Activated gamma-delta T cell treated with anti-CD3 and anti-CD28 coated beads, Interleukin-2, amount 50 U/mL, for 16 hours (primary cell): ENCODE data around the gene UTP11.

Source experiments
- DNase-seq: peaks from one replicate; pipeline ENCODE4 v3.0.0-alpha.2; 2020; ENCODE audit warnings: low read depth

Gene UTP11

DNA sequence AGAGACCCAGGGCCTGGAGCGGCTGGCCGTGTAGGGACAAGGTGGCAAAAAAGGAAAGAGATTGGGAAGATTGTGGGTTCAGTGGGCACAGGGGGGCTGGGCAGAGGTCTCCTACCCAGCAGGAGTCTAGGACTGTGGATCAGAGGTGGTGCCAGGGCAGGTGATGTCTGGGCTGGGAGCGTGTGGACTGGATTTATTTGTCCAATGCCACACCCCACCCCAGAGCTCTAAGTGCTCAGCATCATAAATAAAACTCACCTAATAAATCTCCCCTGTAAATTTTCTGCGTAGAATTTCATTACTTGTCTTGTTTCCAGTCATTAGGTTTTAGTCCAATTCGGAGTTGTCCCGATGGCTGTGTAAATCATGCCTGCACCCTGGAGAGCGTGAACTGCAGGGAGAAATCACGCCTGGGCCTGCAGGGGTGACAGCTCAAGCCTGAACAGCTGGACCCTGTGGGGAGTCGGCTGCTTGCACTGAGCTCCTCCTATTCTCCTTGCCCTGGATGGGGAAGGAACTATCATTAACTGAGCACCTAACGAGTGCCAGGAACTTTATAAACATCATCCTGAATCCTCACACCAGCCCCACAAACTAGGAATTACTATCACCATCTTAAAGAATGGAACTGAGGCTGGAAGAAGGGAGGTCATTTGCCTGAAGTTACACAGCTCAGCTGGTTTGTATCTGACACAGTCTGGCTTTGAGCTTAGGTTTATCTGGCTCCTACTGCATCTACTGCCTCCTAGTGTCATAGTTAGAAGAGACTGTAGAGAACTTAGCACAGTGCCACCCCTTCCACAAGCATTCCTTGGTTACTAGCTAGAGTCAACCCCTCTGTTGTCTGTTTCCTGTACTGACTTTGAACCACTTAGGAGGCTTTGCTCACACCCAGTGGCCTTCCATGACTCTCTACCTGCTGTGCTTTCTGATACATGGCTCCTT lies 59.0 kb downstream of the UTP11 start:
- no peak for DNase-seq

DNA sequence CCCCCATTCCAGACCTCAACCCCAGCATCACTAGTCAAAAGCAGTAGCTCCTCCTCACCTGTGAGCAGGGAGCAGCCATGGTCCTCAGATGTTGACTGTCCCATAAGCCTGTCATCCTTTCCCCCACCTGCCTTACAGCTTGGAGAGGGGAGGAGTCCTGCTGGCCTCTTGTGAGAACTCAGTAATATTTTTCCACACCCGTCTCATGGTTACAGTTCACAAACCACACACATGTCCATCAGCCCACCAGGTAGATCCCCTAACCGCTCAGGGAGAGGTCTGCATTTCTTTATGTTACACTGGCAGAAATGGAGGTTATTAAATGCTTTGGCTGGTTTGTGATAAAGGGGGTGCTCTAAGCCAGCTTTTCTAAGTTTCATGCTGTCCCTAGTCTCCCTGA lies 60.3 kb downstream of the UTP11 start:
- DNase-seq: no peak

DNA sequence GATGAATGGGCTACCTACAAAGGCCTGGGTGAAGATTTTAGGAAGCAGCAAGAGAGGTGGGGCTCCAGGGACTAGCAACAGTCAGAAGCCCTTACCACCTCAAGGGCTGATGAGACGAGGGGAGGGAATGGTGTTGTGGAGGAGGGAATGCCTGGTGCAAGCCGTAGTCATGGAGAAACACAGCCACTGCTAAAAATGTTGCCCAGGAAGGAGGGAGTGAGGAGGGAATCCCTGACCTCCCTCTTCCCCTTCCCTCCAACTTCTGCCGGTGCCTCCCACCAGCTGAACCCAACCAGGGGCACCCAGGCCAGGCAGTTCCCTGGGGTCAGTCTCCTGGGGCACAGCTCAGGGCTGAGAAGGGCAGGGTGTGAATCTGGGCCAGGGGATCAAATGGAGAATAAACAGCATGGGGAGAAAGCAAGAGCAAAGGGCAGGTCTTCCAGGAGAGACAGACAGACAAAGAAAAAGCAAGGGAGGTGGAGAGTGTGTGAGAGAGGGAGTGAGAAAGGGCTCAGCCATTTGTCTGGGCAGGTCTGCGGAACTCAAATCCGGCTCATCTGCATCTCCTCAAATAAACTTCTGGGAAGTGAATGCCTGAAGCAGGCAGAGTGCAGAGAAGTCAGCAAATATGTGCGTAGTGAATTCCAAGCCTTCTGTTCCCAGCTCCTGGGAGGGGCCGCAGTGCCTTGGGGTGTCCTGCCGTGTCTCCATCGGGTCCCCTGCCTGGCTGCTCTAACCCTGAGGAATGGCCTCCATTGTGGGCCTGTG lies 61.2 kb downstream of the UTP11 start:
- no peak for DNase-seq

DNA sequence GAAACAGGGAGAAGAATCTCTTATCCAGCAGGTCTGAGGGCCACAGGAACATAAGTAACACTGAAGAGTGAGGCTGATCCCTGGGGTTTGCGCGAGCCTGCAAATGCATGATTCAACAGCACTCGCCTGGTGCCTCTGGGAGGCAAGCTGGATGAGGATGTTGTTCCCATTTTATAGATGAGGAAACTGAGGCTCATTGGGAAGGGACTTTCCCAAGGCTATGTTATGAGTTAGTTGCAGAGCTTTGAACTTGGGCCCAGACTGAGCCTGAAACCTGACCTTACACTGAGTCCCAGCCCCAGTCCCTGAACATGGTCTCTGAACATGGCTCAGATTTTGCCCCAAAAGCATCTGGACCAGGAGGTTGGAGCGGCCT lies 61.8 kb downstream of the UTP11 start:
- DNase-seq: no peak
